ENCODE data around the gene GOLT1A.

- no peak for TF ChIP-seq CTCF (IDR thresholded peaks at IDR 0.05; ENCODE audit: poor library complexity, severe bottlenecking)
- no peak for TF ChIP-seq SMC3 (conservative IDR thresholded peaks at IDR 0.05; ENCODE audit: poor library complexity)
- TF ChIP-seq EZH2 (IDR thresholded peaks at IDR 0.05; ENCODE audit: borderline replicate concordance, insufficient read depth, low read length, poor library complexity, severe bottlenecking) = no peak
- no peak for TF ChIP-seq REST (IDR thresholded peaks at IDR 0.05; ENCODE audit: borderline replicate concordance)
- TF ChIP-seq POLR2AphosphoS5 (IDR thresholded peaks at IDR 0.05) = no peak
Measured at GRCh38 chr1:204153667-204154066, 60.1 kb downstream of the GOLT1A start.

Measured in neural cell (in vitro differentiated cells).